HL-60 (cell line): ENCODE measurements around the gene RILPL1.
"Not testable (repeated sequence)": the region's sequence is repeated elsewhere in the genome, so short reads cannot be mapped to it uniquely, and the experiment has no call there.

ENCODE experiments used
- DNase-seq, 2 experiments: peaks; one replicate each; pipeline ENCODE4 v3.0.0-alpha.2; 2010 to 2020; ENCODE audit warnings: low read depth in 1 of 2, low spot score in 1 of 2
- H3K27ac ChIP-seq: fragments of 250-450 bp; sonication (Bioruptor Pico); replicated peaks from 2 replicates; pipeline ENCODE4 v1.5.1; 2020; ENCODE audit warnings: mild to moderate bottlenecking, moderate library complexity
- H3K27me3 ChIP-seq: fragments of 250-450 bp; sonication (Bioruptor Pico); 2 replicates; pipeline ENCODE4 v1.5.1; 2021; ENCODE audit warnings: mild to moderate bottlenecking, moderate library complexity; ENCODE audit not compliant: insufficient read depth, poor library complexity, severe bottlenecking
- H3K4me3 ChIP-seq: replicated peaks from 2 replicates; pipeline ENCODE4 v1.5.1; 2011; ENCODE audit warnings: mild to moderate bottlenecking, control low read depth, low read length; ENCODE audit not compliant: insufficient read depth
- CTCF ChIP-seq: IDR thresholded peaks from one replicate; pipeline ENCODE4 v1.5.1; 2011; ENCODE audit warnings: low read length, control low read depth, inconsistent platforms; ENCODE audit not compliant: insufficient read depth
- GABPA ChIP-seq: IDR thresholded peaks from 2 replicates; pipeline ENCODE4 v1.6.1; 2012; ENCODE audit warnings: low read depth
- POLR2AphosphoS5 ChIP-seq: IDR thresholded peaks from 2 replicates; pipeline ENCODE4 v1.6.1; 2012; ENCODE audit warnings: low read depth
- SPI1 ChIP-seq: IDR thresholded peaks from 2 replicates; pipeline ENCODE4 v1.6.1; 2012; ENCODE audit warnings: low read depth, mild to moderate bottlenecking, borderline replicate concordance
- TF ChIP-seq, protein P1 (sequence below): IDR thresholded peaks from 2 replicates; pipeline ENCODE4 v1.6.1; 2012; ENCODE audit warnings: low read depth; ENCODE audit not compliant: insufficient replicate concordance

The RILPL1 gene

DNA sequence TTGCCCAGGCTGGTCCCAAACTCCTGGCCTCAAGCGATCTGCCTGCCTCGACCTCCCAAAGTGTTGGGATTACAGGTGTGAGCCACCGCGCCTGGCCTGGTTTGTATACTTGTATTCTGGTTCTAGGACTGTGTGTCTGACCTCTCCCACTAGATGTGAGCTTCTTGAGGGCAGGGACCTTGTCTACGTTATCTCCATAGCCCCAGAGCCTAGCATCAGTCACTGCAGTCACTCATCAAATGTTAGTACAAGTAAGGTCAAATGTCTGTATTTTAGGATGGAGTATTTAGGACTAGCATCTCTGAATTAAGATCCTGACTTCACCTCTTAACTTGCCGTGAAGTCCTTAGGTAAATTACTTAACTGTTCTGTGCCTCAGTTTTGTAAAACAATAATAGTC is 99.9 kb downstream of the RILPL1 start:
- H3K27ac ChIP-seq, result peak overlapping the region; percentile 96
- no peak for DNase-seq
- TF ChIP-seq GABPA, result no peak
- no peak for TF ChIP-seq CTCF
- TF ChIP-seq, protein P1, sequence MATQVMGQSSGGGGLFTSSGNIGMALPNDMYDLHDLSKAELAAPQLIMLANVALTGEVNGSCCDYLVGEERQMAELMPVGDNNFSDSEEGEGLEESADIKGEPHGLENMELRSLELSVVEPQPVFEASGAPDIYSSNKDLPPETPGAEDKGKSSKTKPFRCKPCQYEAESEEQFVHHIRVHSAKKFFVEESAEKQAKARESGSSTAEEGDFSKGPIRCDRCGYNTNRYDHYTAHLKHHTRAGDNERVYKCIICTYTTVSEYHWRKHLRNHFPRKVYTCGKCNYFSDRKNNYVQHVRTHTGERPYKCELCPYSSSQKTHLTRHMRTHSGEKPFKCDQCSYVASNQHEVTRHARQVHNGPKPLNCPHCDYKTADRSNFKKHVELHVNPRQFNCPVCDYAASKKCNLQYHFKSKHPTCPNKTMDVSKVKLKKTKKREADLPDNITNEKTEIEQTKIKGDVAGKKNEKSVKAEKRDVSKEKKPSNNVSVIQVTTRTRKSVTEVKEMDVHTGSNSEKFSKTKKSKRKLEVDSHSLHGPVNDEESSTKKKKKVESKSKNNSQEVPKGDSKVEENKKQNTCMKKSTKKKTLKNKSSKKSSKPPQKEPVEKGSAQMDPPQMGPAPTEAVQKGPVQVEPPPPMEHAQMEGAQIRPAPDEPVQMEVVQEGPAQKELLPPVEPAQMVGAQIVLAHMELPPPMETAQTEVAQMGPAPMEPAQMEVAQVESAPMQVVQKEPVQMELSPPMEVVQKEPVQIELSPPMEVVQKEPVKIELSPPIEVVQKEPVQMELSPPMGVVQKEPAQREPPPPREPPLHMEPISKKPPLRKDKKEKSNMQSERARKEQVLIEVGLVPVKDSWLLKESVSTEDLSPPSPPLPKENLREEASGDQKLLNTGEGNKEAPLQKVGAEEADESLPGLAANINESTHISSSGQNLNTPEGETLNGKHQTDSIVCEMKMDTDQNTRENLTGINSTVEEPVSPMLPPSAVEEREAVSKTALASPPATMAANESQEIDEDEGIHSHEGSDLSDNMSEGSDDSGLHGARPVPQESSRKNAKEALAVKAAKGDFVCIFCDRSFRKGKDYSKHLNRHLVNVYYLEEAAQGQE, result no peak
- TF ChIP-seq SPI1, result no peak
- TF ChIP-seq POLR2AphosphoS5, result no peak; the same call in 1 of the 2 replicates
- no peaks in the 10 kb centered on the region for H3K27me3 ChIP-seq
- H3K4me3 ChIP-seq, result peak overlapping the region; percentile 81

DNA sequence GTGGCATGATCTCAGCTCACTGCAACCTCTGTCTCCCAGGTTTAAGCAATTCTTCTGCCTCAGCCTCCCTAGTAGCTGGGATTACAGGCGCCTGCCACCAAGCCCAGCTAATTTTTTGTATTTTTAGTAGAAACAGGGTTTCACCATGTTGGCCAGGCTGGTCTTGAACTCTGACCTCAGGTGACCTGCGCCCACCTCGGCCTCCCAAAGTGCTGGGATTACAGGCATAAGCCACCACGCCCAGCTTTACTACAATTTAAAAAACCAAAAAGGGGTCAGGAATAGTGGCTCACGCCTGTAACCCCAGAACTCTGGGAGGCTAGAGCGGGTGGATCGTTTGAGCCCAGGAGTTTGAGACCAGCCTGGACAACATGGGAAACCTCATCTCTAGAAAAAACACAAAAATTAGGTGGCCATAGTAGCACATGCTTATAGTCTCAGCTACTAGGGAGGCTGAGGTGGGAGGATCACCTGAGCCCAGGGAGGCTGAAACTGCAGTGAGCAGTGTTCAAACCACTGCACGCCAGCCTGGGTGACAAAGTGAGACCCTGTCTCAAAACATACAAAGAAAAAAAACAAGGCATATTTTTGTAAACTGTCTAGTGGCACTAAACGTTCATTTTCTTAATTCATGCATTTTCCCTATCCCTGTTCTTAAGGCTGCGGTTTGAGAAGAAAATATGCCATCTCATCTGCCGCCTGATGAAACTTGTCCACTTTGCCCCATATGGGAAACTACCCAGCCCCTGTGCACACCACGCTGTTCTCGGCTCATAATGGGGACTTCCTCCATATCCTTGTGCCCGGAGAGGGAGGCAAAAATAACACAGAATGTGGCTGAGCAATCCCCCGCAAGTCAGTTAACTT is 101.3 kb downstream of the RILPL1 start:
- H3K27ac ChIP-seq, result peak overlapping the region; percentile 96
- H3K4me3 ChIP-seq, result peak overlapping the region; percentile 81
- TF ChIP-seq SPI1 (peak; percentile 36; the same call in 1 of the 2 replicates), POLR2AphosphoS5 (0 out of 2 replicates have a peak, but pooled peaks have one; percentile 40)
- H3K27me3 ChIP-seq, result not testable (repeated sequence)
- peak in 1 of 2 experiments; percentile 87 for DNase-seq

DNA sequence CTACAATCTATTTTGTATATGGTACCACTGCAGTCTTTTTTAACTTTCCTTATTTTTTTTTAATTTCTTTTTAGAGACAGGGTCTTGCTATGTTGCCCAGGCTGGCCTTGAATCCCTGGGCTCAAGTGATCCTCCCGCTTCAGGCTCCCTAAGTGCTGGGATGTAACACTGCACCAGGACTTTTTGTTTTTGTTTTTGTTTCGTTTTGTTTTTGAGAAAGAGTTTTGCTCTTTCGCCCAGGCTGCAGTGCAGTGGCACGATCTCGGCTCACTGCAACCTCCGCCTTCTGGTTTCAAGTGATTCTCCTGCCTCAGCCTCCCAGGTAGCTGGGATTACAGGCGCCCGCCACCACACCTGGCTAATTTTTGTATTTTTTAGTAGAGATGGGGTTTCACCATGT is 104.4 kb downstream of the RILPL1 start:
- not testable (repeated sequence) for H3K27ac ChIP-seq, H3K27me3 ChIP-seq, DNase-seq, H3K4me3 ChIP-seq

GRCh38 chr12:123428591-123428990 is 104.9 kb downstream of the RILPL1 start:
- TF ChIP-seq, protein P1, result no peak
- no peak for TF ChIP-seq GABPA
- TF ChIP-seq SPI1, result no peak
- TF ChIP-seq POLR2AphosphoS5, result no peak
- no peak for TF ChIP-seq CTCF
- H3K27me3 ChIP-seq, result no peaks in the 10 kb centered on the region
- no peak for DNase-seq
- no peak overlapping the region for H3K4me3 ChIP-seq
- no peak overlapping the region for H3K27ac ChIP-seq
